Aorta (tissue), 5 donors: ENCODE data around the gene ABCC8. TPM values are rescaled to one million over a fixed set of nuclear protein-coding genes. Genes with fewer than 3 reads are reported as not detected.
A peak's percentile ranks its signal among the peaks of the same experiment; 100 is the strongest.

ENCODE experiments used
- ATAC-seq: fragments of 200-7000 bp; cut with Tn5 transposase; one replicate; pipeline ENCODE4 v1.9.1; 2022; ENCODE audit warnings: moderate library complexity; ENCODE audit not compliant: low FRiP score
- DNase-seq, 2 donors: peaks; one replicate each; pipeline ENCODE4 v3.0.0-alpha.2; 2020
- H3K27ac ChIP-seq, 2 donors: one replicate each; pipeline ENCODE4 v1.5.1; 2013; ENCODE audit warnings: low read length in 2 of 2, mild to moderate bottlenecking in 2 of 2, moderate library complexity in 2 of 2, control low read depth in 1 of 2, inconsistent platforms in 1 of 2, low read depth in 1 of 2
- H3K27me3 ChIP-seq, 2 donors: one replicate each; pipeline ENCODE4 v1.6.1; 2013; ENCODE audit warnings: control low read depth in 1 of 2, low read length in 1 of 2, mild to moderate bottlenecking in 1 of 2, moderate library complexity in 1 of 2; ENCODE audit not compliant: insufficient read depth in 2 of 2, control insufficient read depth in 1 of 2
- H3K36me3 ChIP-seq, 2 donors: one replicate each; pipeline ENCODE4 v1.6.1; 2013; ENCODE audit warnings: control low read depth in 1 of 2, low read length in 1 of 2, mild to moderate bottlenecking in 1 of 2; ENCODE audit not compliant: insufficient read depth in 2 of 2, control insufficient read depth in 1 of 2
- H3K4me1 ChIP-seq, 2 donors: one replicate each; pipeline ENCODE4 v1.6.1; 2013; ENCODE audit warnings: low read length in 2 of 2, control low read depth in 1 of 2, mild to moderate bottlenecking in 1 of 2, moderate library complexity in 1 of 2; ENCODE audit not compliant: insufficient read depth in 2 of 2, control insufficient read depth in 1 of 2
- H3K4me3 ChIP-seq, 2 donors: one replicate each; pipeline ENCODE4 v1.5.1; 2013; ENCODE audit warnings: low read length in 2 of 2, control low read depth in 1 of 2, mild to moderate bottlenecking in 1 of 2
- H3K9me3 ChIP-seq: one replicate; pipeline ENCODE4 v1.6.1; 2013; ENCODE audit warnings: mild to moderate bottlenecking, low read length; ENCODE audit not compliant: control insufficient read depth
- WGBS, 2 donors: extraction: QIAGEN DNeasy Blood & Tissue Kit; methylation state at CpG; one replicate each; pipeline ENCODE4 v1.1.7; 2013; 5-methylcytosine and 5-hydroxymethylcytosine counted together
- intact Hi-C, 2 donors: fragments of 100-400 bp; cut with DNase I; formaldehyde crosslinking; loops; one replicate each; pipeline versions ENCODE4 v1.14.2 to v1.15.0; 2022
- polyA plus RNA-seq, 2 donors: library from polyadenylated mRNA; stranded (reverse); fragments of 200-250 nt; gene quantifications; one replicate each; pipeline ENCODE4 v1.2.3, GENCODE V29; 2013
- total RNA-seq, 2 donors: library from RNA; stranded (reverse); fragmentation: NEBNext Ultra II Directional; extraction: Animal tissue kit (Norgen Biotek cat#: 25700); gene quantifications; one replicate each; pipeline ENCODE4 v1.2.1, GENCODE V29; 2021
- donor health status: healthy with polysubstance abuse.
- donor health status: Bipolar disorder and iron deficiency.
- donor health status: DM: no; HTN: no; CAD: no.
- donor health status: DM: no; HTN: no; CAD: no.
- donor health status: DM: yes; HTN: yes; CAD: no.

ABCC8 gene
- total and polyA plus RNA-seq, 4 donors, result 0.32 to 2.5 (median 0.59) TPM; not detected in 1

- H3K27me3 ChIP-seq, result no peaks in the 10 kb centered on the region
- no peaks in the 10 kb centered on the region for H3K9me3 ChIP-seq
- no peak overlapping the region for H3K27ac ChIP-seq
- no peaks in the 10 kb centered on the region for H3K36me3 ChIP-seq
- no peak for DNase-seq
- ATAC-seq, result no peak
- H3K4me3 ChIP-seq, result no peak overlapping the region
- peaks cover 0 to 4% of the 10 kb centered on the region in 2 donors for H3K4me1 ChIP-seq
- intact Hi-C loops, result no loop called here
- WGBS, 2 donors, result 83 to 88% methylated on average over 8 of the region's 8 CpGs
Observed at GRCh38 chr11:17406082-17406817, 70.4 kb downstream of the ABCC8 start.

GRCh38 chr11:17405232-17406005, 71.2 kb downstream of the ABCC8 start:
- 38 to 41% methylated on average over 15 of the region's 15 CpGs for WGBS, 2 donors
- H3K36me3 ChIP-seq, result no peaks in the 10 kb centered on the region
- H3K27me3 ChIP-seq, result no peaks in the 10 kb centered on the region
- peaks cover 0 to 4% of the 10 kb centered on the region in 2 donors for H3K4me1 ChIP-seq
- no peak overlapping the region for H3K27ac ChIP-seq
- ATAC-seq, result peak; percentile 77
- no peak overlapping the region for H3K4me3 ChIP-seq
- intact Hi-C loops, result no loop called here
- peak; percentile 87 to 93 for DNase-seq
- no peaks in the 10 kb centered on the region for H3K9me3 ChIP-seq

- ATAC-seq (no peak), DNase-seq (no peak)
- H3K4me3 ChIP-seq, result no peak overlapping the region
- H3K4me1 ChIP-seq, result peaks cover 0 to 4% of the 10 kb centered on the region in 2 donors
- no peaks in the 10 kb centered on the region for H3K36me3 ChIP-seq
- H3K27me3 ChIP-seq, result no peaks in the 10 kb centered on the region
- intact Hi-C loops, result no loop called here
- H3K9me3 ChIP-seq, result no peaks in the 10 kb centered on the region
- no peak overlapping the region for H3K27ac ChIP-seq
- WGBS, 2 donors, result 76 to 79% methylated on average over 18 of the region's 18 CpGs
Observed at GRCh38 chr11:17403980-17404759, 72.5 kb downstream of the ABCC8 start.

- intact Hi-C loops, result no loop called here
- Histone ChIP-seq H3K4me1 (peaks cover 0 to 4% of the 10 kb centered on the region in 2 donors), H3K9me3 (no peaks in the 10 kb centered on the region), H3K27me3 (no peaks in the 10 kb centered on the region), H3K4me3 (no peak overlapping the region), H3K27ac (no peak overlapping the region), H3K36me3 (no peaks in the 10 kb centered on the region)
- WGBS, 2 donors, result 95 to 97% methylated on average over 8 of the region's 8 CpGs
- DNase-seq (no peak), ATAC-seq (no peak)
Observed at GRCh38 chr11:17402486-17402885, 74.2 kb downstream of the ABCC8 start.

- ATAC-seq (no peak), DNase-seq (no peak)
- Histone ChIP-seq H3K27ac (no peak overlapping the region), H3K36me3 (no peaks in the 10 kb centered on the region), H3K4me3 (no peak overlapping the region), H3K9me3 (no peaks in the 10 kb centered on the region), H3K4me1 (peaks cover 0 to 4% of the 10 kb centered on the region in 2 donors), H3K27me3 (no peaks in the 10 kb centered on the region)
- intact Hi-C loops, result no loop called here
- 89 to 90% methylated on average over 8 of the region's 8 CpGs for WGBS, 2 donors
Observed at GRCh38 chr11:17401841-17402240, 74.8 kb downstream of the ABCC8 start.

GRCh38 chr11:17401316-17401715, 75.3 kb downstream of the ABCC8 start:
- H3K9me3 ChIP-seq, result no peaks in the 10 kb centered on the region
- no peak overlapping the region for H3K4me3 ChIP-seq
- DNase-seq (no peak), ATAC-seq (no peak)
- intact Hi-C loops, result no loop called here
- no peaks in the 10 kb centered on the region for H3K27me3 ChIP-seq
- no peaks in the 10 kb centered on the region for H3K36me3 ChIP-seq
- peaks cover 0 to 4% of the 10 kb centered on the region in 2 donors for H3K4me1 ChIP-seq
- no peak overlapping the region for H3K27ac ChIP-seq
- whole genome bisulfite sequencing, 2 donors, result 80 to 81% methylated on average over 2 of the region's 2 CpGs

- no peaks in the 10 kb centered on the region for H3K36me3 ChIP-seq
- H3K9me3 ChIP-seq, result no peaks in the 10 kb centered on the region
- no peaks in the 10 kb centered on the region for H3K27me3 ChIP-seq
- 86 to 91% methylated on average over 19 of the region's 19 CpGs for WGBS, 2 donors
- H3K4me1 ChIP-seq, result no peaks in the 10 kb centered on the region
- ATAC-seq (no peak), DNase-seq (no peak)
- no peak overlapping the region for H3K27ac ChIP-seq
- H3K4me3 ChIP-seq, result no peak overlapping the region
- intact Hi-C loops, result no loop called here
Observed at GRCh38 chr11:17400048-17400775, 76.4 kb downstream of the ABCC8 start.

- H3K9me3 ChIP-seq, result no peaks in the 10 kb centered on the region
- intact Hi-C loops, result no loop called here
- ATAC-seq (no peak), DNase-seq (no peak)
- H3K4me1 ChIP-seq, result no peaks in the 10 kb centered on the region
- no peaks in the 10 kb centered on the region for H3K27me3 ChIP-seq
- no peaks in the 10 kb centered on the region for H3K36me3 ChIP-seq
- H3K4me3 ChIP-seq, result no peak overlapping the region
- no peak overlapping the region for H3K27ac ChIP-seq
Observed at GRCh38 chr11:17399236-17399635, 77.4 kb downstream of the ABCC8 start.
